Prostate gland (tissue), 2 donors: ENCODE results near the gene PRMT7. TPM values are rescaled to one million over a fixed set of nuclear protein-coding genes. Genes with fewer than 3 reads are reported as not detected.

Experiments used
- DNase-seq: peaks from one replicate; pipeline ENCODE4 v3.0.0-alpha.2; 2019; ENCODE audit warnings: low spot score
- H3K27ac ChIP-seq, 2 donors: fragments of 200-600 bp; sonication (generic); 2 replicates each; pipeline ENCODE4 v1.5.1; 2017 to 2019
- H3K27me3 ChIP-seq: fragments of 200-600 bp; sonication (generic); replicated peaks from 2 replicates; pipeline ENCODE4 v1.5.1; 2019; ENCODE audit not compliant: insufficient read depth
- H3K36me3 ChIP-seq, 2 donors: fragments of 200-600 bp; sonication (generic); 1 replicate in 1 of 2; 2 replicates in 1 of 2; pipeline versions ENCODE4 v1.5.1 to v1.8.1; 2017 to 2019
- H3K4me1 ChIP-seq: fragments of 200-600 bp; sonication (generic); replicated peaks from 2 replicates; pipeline ENCODE4 v1.5.1; 2019
- H3K4me3 ChIP-seq, 2 donors: fragments of 200-600 bp; sonication (generic); 2 replicates each; pipeline ENCODE4 v1.5.1; 2017 to 2019
- H3K9me3 ChIP-seq: fragments of 200-600 bp; sonication (generic); 2 replicates; pipeline ENCODE4 v1.5.1; 2017
- CTCF ChIP-seq, 4 experiments: fragments of 200-600 bp in 2 of 4; fragments of 450-650 bp in 2 of 4; sonication (generic) in 2 of 4; IDR thresholded peaks; 1 replicate in 3 of 4; 2 replicates in 1 of 4; pipeline ENCODE4 v1.5.1; 2016 to 2019; ENCODE audit warnings: antibody characterized with exemption in 4 of 4, mild to moderate bottlenecking in 2 of 4, moderate library complexity in 2 of 4
- POLR2A ChIP-seq: fragments of 450-650 bp; IDR thresholded peaks from one replicate; pipeline ENCODE4 v1.6.1; 2016; ENCODE audit warnings: antibody characterized with exemption, mild to moderate bottlenecking
- POLR2AphosphoS5 ChIP-seq: sonication (generic); formaldehyde crosslinking; IDR thresholded peaks from one replicate; pipeline ENCODE4 v1.6.1; 2017; ENCODE audit warnings: antibody characterized with exemption
- WGBS: methylation state at CpG from one replicate; pipeline ENCODE4 v1.1.5; 2018; 5-methylcytosine and 5-hydroxymethylcytosine counted together
- intact Hi-C: fragments of 100-400 bp; cut with DNase I; formaldehyde crosslinking; loops from one replicate; pipeline ENCODE4 v1.14.2; 2022
- total RNA-seq, 2 donors: library from RNA; depleted of rRNA; stranded (reverse); fragments of >200 nt; gene quantifications; one replicate each; pipeline ENCODE4 v1.1.0, GENCODE V29; 2016

The PRMT7 gene
- total RNA-seq, 2 donors from 2014 or later = 45.2 to 77.9 TPM

- no peak for DNase-seq
- TF ChIP-seq POLR2A = no peak
- no peak for TF ChIP-seq POLR2AphosphoS5
- no peak for TF ChIP-seq CTCF (IDR thresholded peaks at IDR 0.05)
- Histone ChIP-seq H3K4me3 (no peak overlapping the region), H3K36me3 (peaks cover 0 to 4% of the 10 kb centered on the region in 2 donors), H3K4me1 (no peaks in the 10 kb centered on the region), H3K27ac (no peak overlapping the region), H3K27me3 (no peaks in the 10 kb centered on the region), H3K9me3 (no peaks in the 10 kb centered on the region)
- 93% methylated on average over 16 of the region's 16 CpGs for WGBS
- intact Hi-C loops = no loop called here
Observed at GRCh38 chr16:68345958-68346635, 35.3 kb downstream of the PRMT7 start.

GRCh38 chr16:68346892-68347480 is 36.2 kb downstream of the PRMT7 start:
- Histone ChIP-seq H3K9me3 (no peaks in the 10 kb centered on the region), H3K27me3 (no peaks in the 10 kb centered on the region), H3K4me3 (no peak overlapping the region), H3K27ac (no peak overlapping the region), H3K4me1 (no peaks in the 10 kb centered on the region), H3K36me3 (peaks cover under 1 to 4% of the 10 kb centered on the region in 2 donors)
- no peak for TF ChIP-seq POLR2AphosphoS5
- TF ChIP-seq CTCF (IDR thresholded peaks at IDR 0.05) = no peak
- TF ChIP-seq POLR2A = no peak
- DNase-seq = no peak
- 83% methylated on average over 12 of the region's 12 CpGs for WGBS
- intact Hi-C loops = no loop called here

- Histone ChIP-seq H3K4me3 (no peak overlapping the region), H3K4me1 (no peaks in the 10 kb centered on the region), H3K27me3 (no peaks in the 10 kb centered on the region), H3K9me3 (no peaks in the 10 kb centered on the region), H3K36me3 (peaks cover 4 to 5% of the 10 kb centered on the region in 2 donors), H3K27ac (no peak overlapping the region)
- 76% methylated on average over 4 of the region's 4 CpGs for WGBS
- intact Hi-C loops = no loop called here
- TF ChIP-seq CTCF (IDR thresholded peaks at IDR 0.05) (no peak), POLR2A (no peak), POLR2AphosphoS5 (no peak)
- no peak for DNase-seq
Observed at GRCh38 chr16:68347605-68348004, 36.8 kb downstream of the PRMT7 start.

GRCh38 chr16:68348639-68349445 is 38.0 kb downstream of the PRMT7 start:
- TF ChIP-seq POLR2AphosphoS5 = no peak
- no peak for TF ChIP-seq POLR2A
- TF ChIP-seq CTCF (IDR thresholded peaks at IDR 0.05) = no peak
- Histone ChIP-seq H3K27ac (no peak overlapping the region), H3K27me3 (no peaks in the 10 kb centered on the region), H3K9me3 (no peaks in the 10 kb centered on the region), H3K36me3 (peaks cover 4 to 10% of the 10 kb centered on the region in 2 donors), H3K4me3 (no peak overlapping the region), H3K4me1 (no peaks in the 10 kb centered on the region)
- 89% methylated on average over 27 of the region's 27 CpGs for WGBS
- no peak for DNase-seq
- intact Hi-C loops = no loop called here
